IPS-NIHi11 (cell line): ENCODE measurements around the gene RAI1.

Source experiments
- DNase-seq: peaks from one replicate; pipeline ENCODE4 v3.0.0; 2012; ENCODE audit warnings: mixed read lengths, low spot score

RAI1 gene

DNA sequence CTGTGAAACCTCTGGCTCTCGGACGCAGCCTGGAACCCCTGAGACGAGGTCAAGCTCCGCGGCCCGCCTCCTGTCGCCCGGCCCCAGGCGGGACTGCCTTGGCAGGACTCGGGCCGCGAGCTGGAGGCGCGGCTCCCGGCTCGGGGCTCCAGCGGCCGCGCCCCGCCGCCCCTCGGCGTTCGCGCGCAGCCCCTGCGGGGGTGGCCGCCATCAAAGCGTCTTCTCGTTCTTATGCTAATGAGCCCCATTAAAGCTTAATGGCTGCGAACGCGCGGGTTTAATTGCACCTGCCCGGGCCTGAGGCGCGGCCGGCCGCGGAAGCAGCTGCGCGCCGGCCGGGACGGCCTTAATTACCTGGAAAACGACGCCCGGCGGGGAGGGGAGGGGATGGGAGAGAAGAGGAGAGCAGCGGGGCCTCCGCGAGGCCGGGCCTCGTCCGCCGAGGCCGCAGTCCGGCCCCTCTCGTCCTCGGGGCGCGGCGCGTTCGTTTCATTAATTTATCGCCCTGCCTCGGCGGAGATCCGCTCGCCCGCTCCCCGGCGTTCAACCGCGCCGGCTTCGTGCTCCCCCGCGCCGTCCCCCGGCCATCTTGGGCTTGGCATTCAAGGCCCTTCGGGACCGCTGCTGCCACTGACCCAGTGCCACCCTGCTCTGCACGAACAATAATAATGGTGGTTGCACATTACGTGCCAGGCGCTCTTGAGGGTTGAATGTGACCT lies 19.2 kb downstream of the RAI1 start:
- DNase-seq, result peak; percentile 87

DNA sequence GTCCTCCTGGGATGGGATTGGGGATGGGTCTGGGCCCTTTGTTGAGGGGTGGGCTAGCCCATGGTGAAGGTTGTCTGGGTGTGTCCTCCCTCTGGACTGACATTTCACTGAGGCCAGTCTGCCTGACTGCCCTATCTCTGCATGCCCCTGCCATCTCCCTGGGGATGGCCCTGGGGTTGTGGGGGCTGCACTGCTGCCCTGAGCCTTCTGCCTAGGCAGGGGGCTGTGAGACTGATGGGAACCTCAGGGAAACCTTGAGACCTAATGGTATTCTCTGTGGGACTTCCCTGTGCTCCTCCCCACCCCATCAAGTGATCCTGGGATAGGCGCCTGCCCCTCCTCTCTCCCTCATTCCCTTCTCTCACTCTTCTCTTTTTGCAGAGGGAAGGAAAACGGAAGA lies 19.9 kb downstream of the RAI1 start:
- DNase-seq, result no peak

DNA sequence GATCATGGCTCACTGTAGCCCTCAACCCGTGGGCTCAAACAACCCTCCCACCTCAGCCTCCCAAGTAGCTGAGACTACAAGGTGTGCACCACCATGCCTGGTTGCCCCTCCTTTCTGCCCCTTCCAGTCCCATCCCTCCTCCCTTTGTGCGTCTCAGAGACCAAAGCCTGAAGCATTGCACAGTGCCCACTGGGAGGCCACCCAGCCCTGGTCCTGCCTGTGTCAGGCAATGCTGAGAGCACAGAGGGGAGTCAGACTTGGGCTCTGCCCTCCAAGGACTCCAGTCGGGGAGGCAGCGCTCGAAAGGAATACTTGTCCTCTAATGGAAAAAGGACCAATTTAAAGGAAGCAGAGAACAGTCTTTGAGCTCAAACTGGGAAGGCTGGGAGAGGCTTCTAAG lies 20.4 kb downstream of the RAI1 start:
- DNase-seq, result no peak

DNA sequence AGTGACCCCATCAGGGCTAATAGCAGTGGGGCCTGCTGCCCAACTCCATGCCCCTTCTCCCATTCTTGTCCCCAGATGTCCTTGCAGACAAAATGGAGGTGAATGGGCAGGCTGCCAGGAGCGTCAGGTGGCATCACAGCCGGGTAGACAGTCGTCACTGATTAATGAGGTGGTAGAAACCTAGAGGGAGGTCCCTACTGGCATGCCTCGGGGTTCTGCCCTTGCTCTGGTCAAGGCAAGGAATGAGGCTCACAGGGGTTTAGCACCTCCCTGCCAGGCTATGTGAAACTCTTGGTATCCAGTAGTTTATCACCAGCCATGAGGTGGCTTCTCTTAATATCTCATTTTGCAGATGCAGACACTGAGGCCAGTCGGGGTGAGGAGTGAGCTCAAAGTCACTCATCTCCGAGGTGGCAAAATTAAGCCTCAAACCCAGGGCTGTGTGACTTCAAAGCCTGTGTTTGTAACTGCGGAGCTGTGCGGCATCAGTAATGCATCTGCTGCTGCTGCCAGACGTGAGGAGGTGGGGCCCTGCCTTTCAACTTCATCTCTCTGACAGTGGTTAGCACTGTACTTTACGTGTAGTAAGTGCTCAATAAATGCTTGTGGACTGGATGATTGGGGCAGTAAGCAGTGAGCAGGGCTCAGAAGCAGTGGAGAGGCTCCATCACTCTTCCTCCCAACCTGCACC lies 21.3 kb downstream of the RAI1 start:
- DNase-seq, result no peak

DNA sequence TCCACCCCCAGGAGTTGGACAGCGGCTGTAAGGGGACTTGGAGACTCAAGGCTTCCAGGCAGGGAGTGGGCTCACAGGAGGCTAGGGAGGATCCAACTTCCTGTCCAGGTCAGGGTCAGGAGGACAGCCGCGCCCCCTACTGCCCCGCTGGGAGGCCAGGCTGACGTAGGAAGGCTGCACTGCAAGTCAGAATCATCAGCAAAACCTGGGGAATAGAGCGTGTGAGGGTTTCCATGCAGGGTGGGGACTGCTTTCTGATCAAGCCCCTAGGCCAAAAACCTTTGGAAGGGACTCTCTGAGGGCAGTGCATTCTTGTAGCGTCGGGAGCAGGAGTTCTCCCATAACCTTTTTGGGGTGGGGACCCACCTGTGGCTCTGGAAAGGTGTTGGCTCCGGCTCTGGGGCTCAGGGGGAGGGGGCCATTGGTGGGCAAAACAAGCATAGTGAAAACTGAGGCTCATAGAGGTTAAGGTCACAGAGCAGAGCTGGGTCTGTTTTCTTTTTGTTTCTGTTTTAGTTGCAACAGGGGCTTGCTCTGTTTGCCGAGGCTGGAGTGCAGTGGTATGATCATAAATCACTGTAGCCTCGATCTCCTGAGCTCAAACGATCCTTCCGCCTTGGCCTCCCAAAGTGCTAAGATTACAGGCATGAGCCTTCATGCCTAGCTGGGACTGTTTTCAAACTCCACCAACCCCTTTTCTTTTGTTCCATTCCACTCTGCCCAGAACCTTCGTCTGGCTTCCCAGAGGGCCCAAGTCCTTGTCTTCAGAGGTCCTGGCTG lies 22.1 kb downstream of the RAI1 start:
- DNase-seq, result peak; percentile 55

DNA sequence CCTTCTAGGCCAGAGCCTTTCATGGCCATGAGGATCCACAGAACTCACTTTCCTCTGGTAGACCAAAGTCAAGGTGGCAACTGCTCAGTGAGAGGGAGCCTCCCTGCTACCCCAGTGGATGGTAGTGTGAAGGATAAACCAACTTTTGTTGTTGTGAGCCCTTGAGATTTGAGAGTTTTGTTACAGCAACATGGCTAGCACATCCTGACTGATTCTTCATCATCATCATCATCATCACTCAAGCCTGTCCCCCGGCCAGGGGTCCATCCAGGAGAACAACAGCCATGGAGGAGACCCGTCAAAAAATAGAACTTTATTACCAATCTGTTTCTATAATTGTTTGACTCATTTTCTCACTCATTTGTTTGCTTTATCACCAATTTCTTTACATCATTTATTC lies 23.7 kb downstream of the RAI1 start:
- no peak for DNase-seq

DNA sequence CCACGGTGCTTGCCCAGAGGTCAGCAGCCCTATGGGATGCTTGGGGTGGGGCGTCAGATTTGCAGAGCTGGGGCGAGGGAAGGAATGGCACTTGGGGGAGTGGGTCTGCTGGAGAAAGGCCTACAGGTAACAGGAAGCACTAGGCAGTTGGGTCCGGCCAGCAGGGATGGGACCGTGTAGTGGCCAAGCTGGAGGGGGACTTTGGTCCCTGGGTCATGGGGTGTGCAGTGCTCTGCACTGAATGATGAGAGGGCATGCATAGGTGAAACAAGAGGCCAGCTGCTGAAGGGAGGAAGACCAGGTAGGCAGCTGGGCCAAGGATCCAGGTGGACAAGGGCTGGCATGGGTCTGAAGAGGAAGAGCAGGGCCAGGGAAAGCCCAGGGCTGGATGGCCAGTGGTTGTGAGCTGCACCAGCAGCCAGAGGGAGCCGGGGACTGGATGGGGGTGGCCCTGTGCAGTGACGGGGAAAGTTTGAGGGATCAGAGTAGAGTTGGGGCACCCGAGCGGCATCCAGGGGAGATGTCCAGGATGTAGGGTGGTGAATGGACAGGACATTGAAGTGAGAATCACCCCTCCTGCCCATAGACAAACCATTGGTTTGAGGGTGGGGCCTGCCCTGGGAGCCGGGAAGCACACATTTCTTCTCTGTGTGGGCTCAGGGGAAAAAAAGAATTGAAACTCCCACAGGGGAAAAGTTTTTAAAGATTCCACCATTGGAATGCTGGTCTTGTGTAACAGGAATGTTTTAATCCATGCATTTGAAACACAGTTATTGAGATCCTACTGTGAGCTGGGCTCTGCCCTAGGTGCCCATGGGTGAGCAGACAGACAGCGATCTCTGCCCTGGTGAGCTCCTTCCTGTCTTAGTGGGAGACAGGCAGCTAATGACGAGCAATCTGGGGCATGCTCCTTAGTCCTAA lies 25.1 kb downstream of the RAI1 start:
- DNase-seq, result no peak

DNA sequence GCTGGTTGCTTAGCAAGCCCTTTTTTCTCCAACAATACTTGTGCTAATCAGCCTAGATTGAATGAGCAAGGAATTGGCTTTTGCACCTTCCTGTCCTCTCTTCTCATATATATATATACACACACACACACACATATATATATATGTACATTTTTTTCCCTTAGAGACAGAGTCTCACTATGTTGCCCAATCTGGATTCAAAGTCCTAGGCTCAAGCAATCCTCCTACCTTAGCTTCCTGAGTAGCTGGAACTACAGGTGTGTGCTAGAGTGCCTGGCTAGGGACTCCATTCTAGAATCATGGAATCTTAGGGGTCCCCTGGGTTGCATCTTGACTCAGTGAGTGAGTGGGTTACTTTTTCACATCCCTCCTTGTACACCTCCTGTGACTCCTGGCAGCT lies 27.0 kb downstream of the RAI1 start:
- no peak for DNase-seq

DNA sequence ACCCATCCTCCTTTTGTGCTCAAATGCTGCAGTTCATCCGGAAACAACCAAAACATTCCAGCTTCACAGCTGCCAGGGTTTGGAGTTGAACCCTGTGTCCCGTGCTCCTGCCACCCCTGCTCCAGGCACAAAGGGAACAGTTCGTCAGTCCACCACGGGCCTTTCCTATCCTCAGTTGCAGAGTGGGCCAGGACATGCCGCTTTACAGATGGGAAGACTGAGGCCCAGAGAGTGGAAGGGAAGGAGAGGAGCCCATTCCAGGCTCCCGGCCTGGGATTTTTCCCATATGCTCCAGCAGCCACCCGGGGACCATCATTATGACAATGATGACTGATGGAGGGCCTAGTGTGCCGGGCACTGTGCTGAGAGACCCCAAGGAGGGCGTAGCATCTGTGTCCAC lies 27.6 kb downstream of the RAI1 start:
- no peak for DNase-seq

DNA sequence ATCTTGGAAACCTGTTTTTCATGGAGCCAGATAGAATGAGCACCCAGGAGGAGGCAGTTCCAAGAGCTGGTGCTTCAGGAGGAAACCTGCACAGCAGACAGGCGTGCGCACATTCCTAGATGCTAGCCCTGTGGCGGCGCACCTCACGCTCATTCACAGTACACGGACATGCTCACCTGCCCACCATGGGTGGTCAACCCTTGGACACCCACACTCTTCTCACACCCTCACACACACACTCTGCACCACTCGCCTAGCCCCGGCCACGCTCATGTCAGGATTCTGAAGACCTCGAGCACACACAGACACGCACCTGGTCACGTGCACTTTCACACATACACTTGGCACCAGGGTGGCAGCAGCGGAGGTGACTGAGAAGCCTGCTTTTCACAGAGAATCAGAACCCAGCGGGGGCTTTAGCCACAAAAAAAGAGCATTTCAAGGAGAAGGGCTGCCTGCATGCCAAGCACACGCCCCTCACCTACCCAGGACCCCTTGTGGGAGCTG lies 28.6 kb downstream of the RAI1 start:
- no peak for DNase-seq

DNA sequence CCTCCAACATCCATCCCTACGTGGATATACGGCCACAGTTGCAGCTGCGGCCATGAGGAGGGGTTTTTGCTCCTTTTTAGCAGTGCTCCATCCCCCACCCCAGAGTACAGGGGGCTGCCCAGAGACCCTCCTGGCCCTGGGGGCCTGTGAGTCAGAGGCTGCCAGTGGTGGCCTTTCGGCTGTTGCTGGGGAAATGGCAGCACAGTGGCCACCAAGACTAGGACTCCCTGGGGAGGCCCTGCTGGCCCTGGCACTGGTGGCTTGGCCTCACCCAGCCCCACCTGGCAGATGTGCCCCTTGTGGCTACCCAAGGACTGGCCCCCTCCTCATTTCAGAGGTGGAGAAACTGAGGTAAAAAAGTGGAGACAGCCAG lies 29.1 kb downstream of the RAI1 start:
- DNase-seq, result no peak

DNA sequence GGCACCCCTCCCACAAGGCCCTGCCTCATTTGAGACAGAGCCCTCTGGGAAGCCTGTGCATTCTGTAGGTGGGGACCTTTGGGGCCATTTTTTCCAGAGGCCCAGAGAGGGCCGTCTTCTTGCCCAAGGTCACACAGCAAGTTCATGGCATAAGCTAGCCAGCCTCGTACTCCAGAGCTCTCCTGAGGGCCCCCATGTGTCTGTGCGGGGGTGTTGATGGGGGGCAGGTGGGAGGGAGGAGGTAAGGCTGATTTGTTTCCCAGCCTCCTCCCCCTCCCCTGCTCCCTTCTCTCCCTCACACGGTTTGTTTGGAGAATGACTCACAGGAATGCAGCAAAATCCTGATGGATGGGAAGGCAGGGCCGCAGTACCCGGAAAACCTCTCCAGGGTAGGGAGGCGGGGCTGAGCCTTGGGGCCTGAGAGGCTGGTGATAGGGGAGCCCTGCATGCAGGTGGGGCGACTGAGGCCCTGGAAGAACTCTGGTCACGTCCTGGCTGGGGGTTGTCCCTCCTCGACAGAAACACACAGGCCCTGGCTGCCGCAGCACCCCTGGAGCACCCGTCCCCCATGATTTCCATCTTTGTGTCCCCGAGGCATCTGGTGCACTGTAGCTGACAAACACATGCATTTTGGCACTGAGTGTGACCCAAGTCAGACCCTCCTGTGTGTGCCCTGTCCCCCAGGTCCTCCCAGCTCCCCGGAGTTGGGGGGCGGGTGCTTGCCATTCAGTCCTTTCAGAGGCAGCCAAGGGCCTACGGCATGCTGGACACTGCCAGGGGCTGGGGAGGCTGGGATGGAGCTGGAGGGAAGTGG lies 29.7 kb downstream of the RAI1 start:
- DNase-seq, result peak; percentile 83

DNA sequence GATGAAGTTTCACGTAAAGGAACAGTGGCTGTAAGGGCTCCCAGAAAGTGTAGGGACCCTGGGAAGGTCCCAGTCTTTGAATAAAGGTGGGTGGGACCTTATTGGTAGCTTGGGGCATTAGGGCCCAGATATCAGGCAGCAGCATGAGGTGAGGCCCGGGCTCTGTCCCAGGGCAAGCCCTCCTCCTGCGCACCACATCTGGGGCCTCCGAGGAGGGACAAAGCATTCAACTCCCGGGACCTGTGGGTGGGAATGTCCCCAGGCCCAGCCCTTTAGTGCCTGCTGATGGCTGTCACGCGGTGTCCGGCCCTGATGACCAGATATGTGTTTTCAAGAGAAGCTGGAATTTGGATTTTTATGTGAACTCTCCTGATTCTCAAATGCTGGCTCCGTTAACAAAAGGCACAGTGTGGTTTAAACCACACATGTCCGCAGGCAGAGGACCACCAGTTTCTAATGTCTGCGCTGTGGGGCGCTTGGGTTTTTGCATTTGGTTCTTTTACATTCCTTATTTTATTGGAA lies 30.4 kb downstream of the RAI1 start:
- DNase-seq, result peak; percentile 45

DNA sequence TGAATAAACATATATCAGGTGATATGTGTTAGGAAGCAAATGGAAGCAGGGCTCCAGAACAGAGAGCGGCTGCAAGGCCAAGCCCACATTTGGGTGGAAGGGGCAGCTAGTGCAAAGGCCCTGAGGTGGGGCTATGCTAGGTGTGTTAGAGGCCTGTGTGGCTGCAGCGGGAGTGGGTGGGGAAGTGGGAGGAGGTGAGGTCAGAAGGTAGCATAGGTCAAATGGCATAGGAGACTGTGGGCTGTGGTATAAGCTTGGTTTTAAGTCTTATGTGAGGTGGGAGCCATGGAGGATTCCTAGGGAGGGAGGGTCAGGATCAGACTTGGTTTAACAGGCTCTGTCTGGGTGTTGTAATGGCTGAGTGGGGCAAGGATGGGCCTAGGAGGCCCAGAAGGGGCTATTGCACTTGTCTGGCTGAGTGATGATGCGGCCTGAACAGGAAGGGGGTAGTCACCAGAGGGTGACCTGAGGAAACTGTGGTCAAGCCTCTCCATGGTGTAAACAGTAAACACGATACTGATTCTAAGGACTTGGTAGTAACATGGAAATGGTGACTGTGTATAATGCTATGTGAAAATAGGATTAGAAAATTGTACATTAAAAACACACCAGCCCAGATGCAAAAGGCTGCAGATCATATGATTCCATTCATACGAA lies 31.1 kb downstream of the RAI1 start:
- DNase-seq, result no peak

DNA sequence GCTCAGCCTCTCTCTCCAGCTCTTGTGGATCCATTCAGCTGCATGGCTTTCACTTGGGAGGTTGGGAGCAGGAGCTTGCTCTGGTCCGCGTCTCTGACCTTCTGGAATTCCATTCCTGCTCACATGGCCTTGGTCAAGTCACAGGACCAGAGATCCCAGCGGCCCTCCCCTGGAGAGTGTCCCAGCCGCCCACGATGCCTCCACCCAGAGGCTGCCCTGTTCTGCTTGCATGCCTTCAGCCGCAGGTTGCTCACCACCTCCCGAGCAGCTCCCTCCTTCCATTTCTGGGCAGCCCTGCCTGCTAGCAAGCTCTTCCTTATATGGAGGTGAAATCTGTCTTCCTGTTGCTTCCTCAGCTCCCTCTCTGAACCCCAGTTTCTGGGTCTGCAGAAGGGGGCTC lies 32.6 kb downstream of the RAI1 start:
- DNase-seq, result no peak

DNA sequence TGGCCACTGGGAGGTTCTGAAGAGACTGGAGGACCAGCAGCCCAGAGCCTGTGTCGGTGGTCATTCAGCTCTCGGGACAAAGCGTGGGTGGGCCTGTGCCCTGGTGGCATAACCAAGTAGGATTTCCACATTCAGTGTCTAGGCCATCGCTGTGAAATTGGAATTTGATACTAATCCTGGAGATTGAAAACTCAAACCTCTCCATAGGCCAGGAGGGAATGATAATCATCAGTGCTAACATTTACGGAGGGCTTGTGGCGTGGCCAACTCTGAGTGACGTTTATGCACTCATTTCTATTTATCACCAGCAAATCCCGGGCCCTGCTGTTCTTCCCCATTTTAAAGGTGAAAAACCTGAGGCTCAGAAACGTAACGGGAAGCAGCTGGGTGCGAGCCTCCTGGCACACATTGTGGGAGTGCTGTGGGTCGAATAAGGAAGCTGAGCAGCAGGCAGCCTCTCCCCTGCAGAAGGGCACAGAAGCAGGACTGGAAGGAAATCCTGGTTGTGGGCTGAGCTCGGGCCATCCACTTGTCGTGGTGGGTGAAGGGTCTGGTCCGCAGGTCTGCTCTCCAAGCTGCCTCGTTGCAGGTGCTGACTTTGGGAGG lies 33.1 kb downstream of the RAI1 start:
- DNase-seq, result no peak

DNA sequence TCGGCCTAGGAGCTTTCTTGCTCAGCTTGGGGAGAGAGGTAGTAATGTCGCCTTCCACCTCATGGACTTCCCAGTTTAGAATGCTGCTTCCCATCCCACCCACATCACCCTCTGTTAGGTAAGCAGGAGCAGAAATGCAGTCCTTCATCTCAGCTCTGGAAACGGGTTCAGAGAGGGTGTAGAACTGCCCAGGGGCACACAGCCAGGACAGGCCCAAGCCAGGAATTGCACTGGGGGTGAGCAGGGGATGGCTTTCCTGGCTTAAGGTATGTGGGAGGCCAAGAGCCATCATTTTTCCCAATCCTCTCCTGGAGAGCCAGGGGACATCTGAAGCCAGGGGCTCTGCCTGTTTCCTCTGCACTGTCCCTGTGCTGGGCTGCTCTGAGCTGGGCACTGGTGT lies 33.6 kb downstream of the RAI1 start:
- no peak for DNase-seq

DNA sequence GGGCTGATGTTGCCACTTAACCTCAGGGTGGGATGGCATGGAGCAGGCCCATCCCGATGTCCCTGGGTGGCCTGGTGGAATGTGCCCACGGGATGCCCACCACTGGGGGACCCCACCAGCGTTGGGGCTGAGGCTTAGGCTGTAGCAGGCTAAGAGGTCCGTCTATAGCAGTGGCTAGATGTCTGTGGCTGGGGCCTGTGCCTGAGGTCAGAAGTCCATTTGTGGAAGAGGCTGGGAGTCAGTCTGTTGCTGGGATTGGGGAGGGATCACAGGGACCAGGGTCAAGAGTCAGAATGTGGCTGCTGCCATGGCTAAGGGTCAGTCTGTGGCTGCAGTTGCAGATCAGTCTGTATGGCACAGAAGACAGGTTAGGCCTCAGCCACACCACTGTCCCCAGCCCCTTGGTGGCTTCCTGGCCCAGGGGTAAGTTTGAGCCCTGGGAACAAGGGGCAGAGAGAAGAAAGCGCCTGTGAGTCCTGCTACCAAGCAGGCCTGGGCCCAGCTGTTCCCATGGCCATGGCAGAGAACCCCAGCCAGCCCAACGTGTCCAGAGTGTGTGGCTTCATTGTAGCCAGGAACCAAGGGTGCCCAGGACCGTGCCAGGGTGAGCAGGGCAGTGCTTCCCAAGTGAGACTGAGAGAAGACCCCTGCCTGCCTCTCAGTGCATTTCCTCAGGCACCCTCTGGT lies 35.7 kb downstream of the RAI1 start:
- no peak for DNase-seq

DNA sequence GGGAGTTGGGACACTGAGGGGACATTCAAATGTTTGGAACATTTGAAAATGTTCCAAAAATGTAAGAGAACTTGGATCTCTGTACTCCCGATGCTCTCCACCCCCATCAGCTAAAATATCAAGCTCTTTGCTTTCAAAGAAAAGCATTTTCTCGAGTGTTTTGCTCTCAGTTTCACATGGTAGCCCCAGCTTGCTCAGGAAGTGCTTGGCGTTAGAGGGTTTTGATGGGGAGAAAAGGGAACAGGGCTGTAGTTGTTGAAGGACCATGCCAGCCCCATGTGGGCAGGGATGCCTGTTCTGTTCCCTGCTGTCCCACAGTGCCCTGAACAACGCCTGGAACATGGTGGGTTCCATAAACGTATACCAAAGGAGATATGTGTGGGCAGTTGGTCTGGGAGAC lies 37.0 kb downstream of the RAI1 start:
- DNase-seq, result no peak
